A549 (cell line): ENCODE data around the gene KRT72. TPM values are rescaled to one million over a fixed set of nuclear protein-coding genes. Genes with fewer than 3 reads are reported as not detected.

Experiments
- ATAC-seq, 2 experiments: fragments of 200-7000 bp in 1 of 2; fragments of >200 bp in 1 of 2; cut with Nextera tagmentation in 1 of 2; cut with Tn5 transposase in 1 of 2; 3 replicates each; pipeline versions ENCODE4 v1.8.0 to v1.9.1; 2018 to 2020; ENCODE audit warnings: mild to moderate bottlenecking in 1 of 2, moderate library complexity in 1 of 2
- CTCF ChIA-PET: fragments of 300-600 bp; sonication (Branson Sonifier 250); formaldehyde crosslinking; extraction: SDS; loops from one replicate; lab custom pipeline; 2021; ENCODE audit warnings: antibody characterized with exemption, inconsistent platforms; lab: Yijun Ruan, JAX
- POLR2A ChIA-PET: fragments of 350-600 bp; formaldehyde crosslinking; extraction: SDS; loops from one replicate; lab custom pipeline; 2021; ENCODE audit warnings: antibody characterized with exemption, inconsistent platforms; lab: Yijun Ruan, JAX
- DNase-seq, 2 experiments: peaks; one replicate each; pipeline versions ENCODE4 v3.0.0 to v3.0.0-alpha.2; 2011 to 2016; ENCODE audit warnings: low read depth in 1 of 2, low spot score in 1 of 2
- FAIRE-seq: peaks from 2 replicates; lab custom pipeline; 2011; peaks lifted over from hg19 to GRCh38; lab: Jason Lieb, UNC
- H3K27ac ChIP-seq, 2 experiments: fragments of >200 bp; sonication (Bioruptor Twin); formaldehyde crosslinking; 3 replicates each; pipeline ENCODE4 v1.5.1; 2016 to 2017
- H3K4me1 ChIP-seq: fragments of >200 bp; sonication (Bioruptor Twin); formaldehyde crosslinking; 3 replicates; pipeline ENCODE4 v1.6.1; 2016
- H3K4me2 ChIP-seq: fragments of >200 bp; sonication (Bioruptor Twin); formaldehyde crosslinking; 3 replicates; pipeline ENCODE4 v1.6.1; 2016
- H3K4me3 ChIP-seq: fragments of >200 bp; sonication (Bioruptor Twin); formaldehyde crosslinking; 3 replicates; pipeline ENCODE4 v1.5.1; 2016
- H3K9me3 ChIP-seq: fragments of >200 bp; sonication (Bioruptor Twin); formaldehyde crosslinking; 3 replicates; pipeline ENCODE4 v1.6.1; 2016
- BHLHE40 ChIP-seq: IDR thresholded peaks from 2 replicates; pipeline ENCODE4 v1.6.1; 2012; ENCODE audit warnings: low read depth, low read length, inconsistent platforms
- CBX2 ChIP-seq: fragments of 200-600 bp; sonication (generic); IDR thresholded peaks from 2 replicates; pipeline ENCODE4 v1.6.1; 2016; ENCODE audit warnings: low read depth, mild to moderate bottlenecking, borderline replicate concordance
- CBX8 ChIP-seq: fragments of 200-600 bp; sonication (generic); IDR thresholded peaks from 2 replicates; pipeline ENCODE4 v1.6.1; 2016
- EHF ChIP-seq: fragments of 250-450 bp; sonication (Bioruptor Pico); IDR thresholded peaks from 2 replicates; pipeline ENCODE4 v1.5.0; 2020; ENCODE audit warnings: mild to moderate bottlenecking
- FOSB ChIP-seq: fragments of 250-450 bp; sonication (Bioruptor Pico); IDR thresholded peaks from 2 replicates; pipeline ENCODE4 v1.5.0; 2020; ENCODE audit warnings: mild to moderate bottlenecking, moderate library complexity
- FOSL2 ChIP-seq, 2 experiments: fragments of 450-650 bp in 1 of 2; fragments of >200 bp in 1 of 2; sonication (Bioruptor Twin) in 1 of 2; formaldehyde crosslinking; IDR thresholded peaks; 2 replicates each; pipeline versions ENCODE4 v1.5.0 to v1.6.1; 2016 to 2020; ENCODE audit warnings: mild to moderate bottlenecking in 1 of 2, moderate library complexity in 1 of 2
- FOXS1 ChIP-seq: fragments of 250-450 bp; sonication (Bioruptor Pico); IDR thresholded peaks from 2 replicates; pipeline ENCODE4 v1.5.0; 2020; ENCODE audit warnings: mild to moderate bottlenecking, moderate library complexity
- HDAC2 ChIP-seq: fragments of 200-600 bp; sonication (generic); IDR thresholded peaks from 2 replicates; pipeline ENCODE4 v1.6.1; 2016
- HOXB13 ChIP-seq: fragments of 250-450 bp; sonication (Bioruptor Pico); IDR thresholded peaks from 2 replicates; pipeline ENCODE4 v1.5.0; 2020; ENCODE audit warnings: low read depth, mild to moderate bottlenecking, moderate library complexity
- HOXB5 ChIP-seq: fragments of 250-450 bp; sonication (Bioruptor Pico); IDR thresholded peaks from 2 replicates; pipeline ENCODE4 v1.5.0; 2020; ENCODE audit warnings: mild to moderate bottlenecking, moderate library complexity
- JUN ChIP-seq, 2 experiments: fragments of >200 bp; sonication (Bioruptor Twin); formaldehyde crosslinking; IDR thresholded peaks; 2 replicates in 1 of 2; 3 replicates in 1 of 2; pipeline ENCODE4 v1.6.1; 2016 to 2017
- JUNB ChIP-seq: fragments of >200 bp; sonication (Bioruptor Twin); formaldehyde crosslinking; IDR thresholded peaks from 2 replicates; pipeline ENCODE4 v1.6.1; 2016
- KDM1A ChIP-seq: fragments of 200-600 bp; sonication (generic); IDR thresholded peaks from 2 replicates; pipeline ENCODE4 v1.6.1; 2016; ENCODE audit warnings: low read depth, mild to moderate bottlenecking
- MYC ChIP-seq: IDR thresholded peaks from 2 replicates; pipeline ENCODE4 v1.6.1; 2012; ENCODE audit warnings: mild to moderate bottlenecking, inconsistent platforms, low read length, improper control_type of control experiment, borderline replicate concordance
- NR3C1 ChIP-seq: fragments of >200 bp; sonication (Bioruptor Twin); formaldehyde crosslinking; IDR thresholded peaks from 3 replicates; pipeline ENCODE4 v1.6.1; 2017
- PHF8 ChIP-seq: fragments of 200-600 bp; sonication (generic); IDR thresholded peaks from 2 replicates; pipeline ENCODE4 v1.6.1; 2016; ENCODE audit warnings: low read depth, mild to moderate bottlenecking, antibody characterized with exemption, moderate library complexity, borderline replicate concordance
- POLR2A ChIP-seq: IDR thresholded peaks from 2 replicates; pipeline ENCODE4 v1.6.1; 2012; ENCODE audit warnings: mild to moderate bottlenecking, low read length
- POLR2AphosphoS2 ChIP-seq: conservative IDR thresholded peaks from 2 replicates; pipeline ENCODE4 v1.6.1; 2012; ENCODE audit warnings: low read length, improper control_type of control experiment, inconsistent platforms
- RAD21 ChIP-seq, 2 experiments: fragments of >200 bp in 1 of 2; sonication (Bioruptor Twin) in 1 of 2; formaldehyde crosslinking in 1 of 2; IDR thresholded peaks in 1 of 2; conservative IDR thresholded peaks in 1 of 2; 2 replicates in 1 of 2; 3 replicates in 1 of 2; pipeline ENCODE4 v1.6.1; 2012 to 2018; ENCODE audit warnings: inconsistent platforms in 1 of 2
- RCOR1 ChIP-seq: fragments of 150-350 bp; IDR thresholded peaks from 2 replicates; pipeline ENCODE4 v1.6.1; 2014; ENCODE audit warnings: antibody characterized with exemption, low read length, low read depth
- SREBF2 ChIP-seq: fragments of 450-650 bp; IDR thresholded peaks from 2 replicates; pipeline ENCODE4 v1.6.1; 2014; ENCODE audit warnings: mild to moderate bottlenecking, moderate library complexity
- TFCP2L1 ChIP-seq: fragments of 250-450 bp; sonication (Bioruptor Pico); IDR thresholded peaks from 2 replicates; pipeline ENCODE4 v1.5.0; 2021; ENCODE audit warnings: mild to moderate bottlenecking
- ZC3H11A ChIP-seq: fragments of 450-650 bp; IDR thresholded peaks from 2 replicates; pipeline ENCODE4 v1.6.1; 2014; ENCODE audit warnings: antibody characterized with exemption, mild to moderate bottlenecking
- ZSCAN20 ChIP-seq: fragments of 250-450 bp; sonication (Bioruptor Pico); IDR thresholded peaks from 2 replicates; pipeline ENCODE4 v1.8.0; 2022; ENCODE audit warnings: mild to moderate bottlenecking, moderate library complexity
- WGBS: methylation state at CpG from one replicate; pipeline ENCODE4 v1.1.6; 2017; ENCODE audit errors: missing lambda C conversion rate; 5-methylcytosine and 5-hydroxymethylcytosine counted together
- polyA plus RNA-seq, 4 experiments: library from polyadenylated mRNA; depleted of rRNA in 3 of 4; stranded (reverse); fragments of >200 nt; fragmentation: RNase III in 1 of 4; extraction: RNeasy Plus Mini Kit Qiagen cat#74134 plus additional on column Dnase treatment in 1 of 4; gene quantifications; 2 replicates in 3 of 4; 3 replicates in 1 of 4; pipeline ENCODE4 v1.2.3, GENCODE V29; 2011 to 2017
- TF ChIP-seq, protein P1 (sequence below): IDR thresholded peaks from 2 replicates; pipeline ENCODE4 v1.6.1; 2012
- TF ChIP-seq, protein P2 (sequence below): fragments of 150-350 bp; IDR thresholded peaks from 2 replicates; pipeline ENCODE4 v1.6.1; 2014; ENCODE audit warnings: low read depth, mild to moderate bottlenecking, low read length
- TF ChIP-seq, protein P3 (sequence below): fragments of >200 bp; sonication (Bioruptor Twin); formaldehyde crosslinking; IDR thresholded peaks from 2 replicates; pipeline ENCODE4 v1.6.1; 2016
- TF ChIP-seq, protein P4 (sequence below): IDR thresholded peaks from 2 replicates; pipeline ENCODE4 v1.6.1; 2012; ENCODE audit warnings: low read depth, borderline replicate concordance
- TF ChIP-seq, protein P5 (sequence below): fragments of >200 bp; sonication (Bioruptor Twin); formaldehyde crosslinking; IDR thresholded peaks from 3 replicates; pipeline ENCODE4 v1.5.1; 2016

KRT72 gene
- polyA plus RNA-seq, 2 of the 4 experiments (the other 2 are of a cell fraction) = not detected

DNA sequence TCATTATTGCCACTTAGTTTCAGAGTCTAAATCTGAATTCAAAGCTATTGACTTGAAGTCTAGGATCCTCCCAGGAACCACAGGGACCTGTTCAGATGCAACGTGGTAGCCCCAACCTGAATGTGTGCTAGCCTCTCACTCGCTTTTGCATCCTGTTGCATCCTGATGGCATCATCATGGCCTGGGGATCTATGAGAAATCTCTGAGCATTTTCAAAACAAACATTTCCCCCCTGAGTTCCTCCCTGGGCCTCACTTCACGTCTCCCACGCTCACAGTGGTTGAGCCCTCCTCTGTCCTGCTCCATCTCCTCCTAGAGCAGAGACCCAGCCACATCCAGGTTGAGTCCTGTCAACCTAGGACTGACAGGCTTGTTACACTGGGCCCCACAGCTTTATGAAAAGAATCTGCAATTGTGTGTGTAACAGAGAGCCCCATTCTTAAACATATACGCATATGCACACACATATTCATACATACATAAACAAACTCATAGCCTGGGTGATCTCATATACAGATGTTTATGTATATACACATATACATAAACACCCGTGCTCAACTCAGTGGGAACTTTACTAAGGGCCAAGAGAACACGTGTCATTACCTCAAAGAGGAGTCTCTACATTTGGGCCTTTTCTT lies 5.4 kb upstream of the KRT72 start:
- no peak for ATAC-seq
- Histone ChIP-seq H3K4me1 (no peaks in the 10 kb centered on the region), H3K27ac (no peak overlapping the region), H3K4me2 (no peak overlapping the region), H3K9me3 (no peaks in the 10 kb centered on the region), H3K4me3 (no peak overlapping the region)
- POLR2A ChIA-PET = no interaction called here
- TF ChIP-seq, protein P1, sequence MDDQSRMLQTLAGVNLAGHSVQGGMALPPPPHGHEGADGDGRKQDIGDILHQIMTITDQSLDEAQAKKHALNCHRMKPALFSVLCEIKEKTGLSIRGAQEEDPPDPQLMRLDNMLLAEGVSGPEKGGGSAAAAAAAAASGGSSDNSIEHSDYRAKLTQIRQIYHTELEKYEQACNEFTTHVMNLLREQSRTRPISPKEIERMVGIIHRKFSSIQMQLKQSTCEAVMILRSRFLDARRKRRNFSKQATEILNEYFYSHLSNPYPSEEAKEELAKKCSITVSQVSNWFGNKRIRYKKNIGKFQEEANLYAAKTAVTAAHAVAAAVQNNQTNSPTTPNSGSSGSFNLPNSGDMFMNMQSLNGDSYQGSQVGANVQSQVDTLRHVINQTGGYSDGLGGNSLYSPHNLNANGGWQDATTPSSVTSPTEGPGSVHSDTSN = no peak
- no peak for TF ChIP-seq SREBF2
- WGBS = 68% methylated on average over 7 of the region's 7 CpGs
- no peak for FAIRE-seq
- no peak for DNase-seq
- CTCF ChIA-PET = interaction anchor here (0.8 to 1.4 kb wide), 3 partner anchors 38 to 484 kb away, joined by 3 read pairs; no protein-coding TSS in a partner anchor

DNA sequence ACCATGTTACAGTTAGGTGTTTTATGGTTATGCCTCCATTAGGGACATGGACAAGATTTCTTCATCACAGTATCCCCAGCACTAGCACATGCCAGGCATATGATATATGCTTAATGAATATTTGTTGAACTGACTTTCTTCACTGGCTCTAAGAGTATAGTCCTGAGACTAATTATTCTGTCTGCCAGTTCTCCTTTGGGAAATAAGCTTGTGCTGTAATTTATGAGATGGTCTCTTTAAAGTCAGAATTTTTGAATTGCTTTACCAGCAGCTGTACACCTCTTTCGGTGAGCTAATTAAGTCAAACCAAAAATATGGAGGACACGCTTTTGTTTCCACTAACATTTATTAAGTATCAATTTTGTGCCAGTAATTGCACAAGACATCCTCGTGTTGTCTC lies 4.8 kb upstream of the KRT72 start:
- no peak for ATAC-seq

DNA sequence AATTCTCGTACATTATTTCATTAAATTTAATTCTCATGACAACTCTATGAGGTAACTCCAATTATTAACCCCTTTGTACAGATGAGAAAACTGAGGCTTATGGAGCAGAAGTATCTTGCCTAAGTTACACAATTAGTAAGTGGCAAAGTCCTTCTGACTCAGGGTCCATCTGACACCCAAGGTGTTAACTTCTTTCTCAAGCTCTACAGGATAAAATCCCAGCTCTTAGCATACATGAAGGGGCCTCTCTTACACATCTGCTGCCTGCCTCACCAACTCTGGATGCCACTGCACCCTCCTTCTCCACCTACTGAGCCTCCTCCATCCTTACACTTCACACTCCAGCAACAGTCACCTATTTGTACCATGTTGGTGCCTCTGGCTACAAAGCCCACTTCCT lies 4.3 kb upstream of the KRT72 start:
- ChIA-PET POLR2A (no interaction called here), CTCF (interaction anchor here (0.7 to 1.4 kb wide), 3 partner anchors 20 to 483 kb away, joined by 3 read pairs; no protein-coding TSS in a partner anchor)
- Histone ChIP-seq H3K4me2 (no peak overlapping the region), H3K4me3 (no peak overlapping the region), H3K4me1 (no peaks in the 10 kb centered on the region), H3K27ac (no peak overlapping the region), H3K9me3 (no peaks in the 10 kb centered on the region)
- no peak for ATAC-seq
- DNase-seq = no peak
- no peak for FAIRE-seq
- 81% methylated on average over 1 of the region's 1 CpG for WGBS
- no peak for TF ChIP-seq FOSB (CRISPR knock-in tag)
- TF ChIP-seq, protein P2, sequence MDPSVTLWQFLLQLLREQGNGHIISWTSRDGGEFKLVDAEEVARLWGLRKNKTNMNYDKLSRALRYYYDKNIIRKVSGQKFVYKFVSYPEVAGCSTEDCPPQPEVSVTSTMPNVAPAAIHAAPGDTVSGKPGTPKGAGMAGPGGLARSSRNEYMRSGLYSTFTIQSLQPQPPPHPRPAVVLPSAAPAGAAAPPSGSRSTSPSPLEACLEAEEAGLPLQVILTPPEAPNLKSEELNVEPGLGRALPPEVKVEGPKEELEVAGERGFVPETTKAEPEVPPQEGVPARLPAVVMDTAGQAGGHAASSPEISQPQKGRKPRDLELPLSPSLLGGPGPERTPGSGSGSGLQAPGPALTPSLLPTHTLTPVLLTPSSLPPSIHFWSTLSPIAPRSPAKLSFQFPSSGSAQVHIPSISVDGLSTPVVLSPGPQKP = no peak
- no peak for TF ChIP-seq CBX2
- TF ChIP-seq PHF8 = no peak
- TF ChIP-seq POLR2AphosphoS2 = no peak
- TF ChIP-seq, protein P3, sequence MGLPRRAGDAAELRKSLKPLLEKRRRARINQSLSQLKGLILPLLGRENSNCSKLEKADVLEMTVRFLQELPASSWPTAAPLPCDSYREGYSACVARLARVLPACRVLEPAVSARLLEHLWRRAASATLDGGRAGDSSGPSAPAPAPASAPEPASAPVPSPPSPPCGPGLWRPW = no peak
- TF ChIP-seq CBX8 = no peak
- TF ChIP-seq JUNB = no peak
- TF ChIP-seq, protein P4, sequence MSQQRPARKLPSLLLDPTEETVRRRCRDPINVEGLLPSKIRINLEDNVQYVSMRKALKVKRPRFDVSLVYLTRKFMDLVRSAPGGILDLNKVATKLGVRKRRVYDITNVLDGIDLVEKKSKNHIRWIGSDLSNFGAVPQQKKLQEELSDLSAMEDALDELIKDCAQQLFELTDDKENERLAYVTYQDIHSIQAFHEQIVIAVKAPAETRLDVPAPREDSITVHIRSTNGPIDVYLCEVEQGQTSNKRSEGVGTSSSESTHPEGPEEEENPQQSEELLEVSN = no peak
- TF ChIP-seq, protein P5, sequence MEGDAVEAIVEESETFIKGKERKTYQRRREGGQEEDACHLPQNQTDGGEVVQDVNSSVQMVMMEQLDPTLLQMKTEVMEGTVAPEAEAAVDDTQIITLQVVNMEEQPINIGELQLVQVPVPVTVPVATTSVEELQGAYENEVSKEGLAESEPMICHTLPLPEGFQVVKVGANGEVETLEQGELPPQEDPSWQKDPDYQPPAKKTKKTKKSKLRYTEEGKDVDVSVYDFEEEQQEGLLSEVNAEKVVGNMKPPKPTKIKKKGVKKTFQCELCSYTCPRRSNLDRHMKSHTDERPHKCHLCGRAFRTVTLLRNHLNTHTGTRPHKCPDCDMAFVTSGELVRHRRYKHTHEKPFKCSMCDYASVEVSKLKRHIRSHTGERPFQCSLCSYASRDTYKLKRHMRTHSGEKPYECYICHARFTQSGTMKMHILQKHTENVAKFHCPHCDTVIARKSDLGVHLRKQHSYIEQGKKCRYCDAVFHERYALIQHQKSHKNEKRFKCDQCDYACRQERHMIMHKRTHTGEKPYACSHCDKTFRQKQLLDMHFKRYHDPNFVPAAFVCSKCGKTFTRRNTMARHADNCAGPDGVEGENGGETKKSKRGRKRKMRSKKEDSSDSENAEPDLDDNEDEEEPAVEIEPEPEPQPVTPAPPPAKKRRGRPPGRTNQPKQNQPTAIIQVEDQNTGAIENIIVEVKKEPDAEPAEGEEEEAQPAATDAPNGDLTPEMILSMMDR = no peak
- TF ChIP-seq FOSL2 (IDR thresholded peaks at IDR 0.05) = no peak
- no peak for TF ChIP-seq FOSL2 (CRISPR knock-in tag; IDR thresholded peaks at IDR 0.05)
- TF ChIP-seq TFCP2L1 = no peak
- TF ChIP-seq RCOR1 = no peak
- TF ChIP-seq FOXS1 (CRISPR knock-in tag) = no peak
- no peak for TF ChIP-seq HOXB13
- no peak for TF ChIP-seq HOXB5 (CRISPR knock-in tag)
- TF ChIP-seq HDAC2 = no peak
- no peak for TF ChIP-seq JUN (IDR thresholded peaks at IDR 0.05)

More for the DNA sequence above, 4.8 kb upstream of the KRT72 start:
- TF ChIP-seq MYC (no peak), BHLHE40 (no peak), POLR2A (no peak), ZC3H11A (no peak), NR3C1 (no peak), EHF (CRISPR knock-in tag) (no peak), RCOR1 (no peak), RAD21 (conservative IDR thresholded peaks at IDR 0.05 in 1 of 2, IDR thresholded peaks at IDR 0.05 in 1 of 2) (no peak), ZSCAN20 (CRISPR knock-in tag) (no peak), KDM1A (no peak)
- TF ChIP-seq, protein P2 = no peak
- TF ChIP-seq, protein P3 = no peak
- TF ChIP-seq, all 56 proteins: peak for 0
- Histone ChIP-seq H3K4me1 (no peaks in the 10 kb centered on the region), H3K27ac (no peak overlapping the region), H3K9me3 (no peaks in the 10 kb centered on the region), H3K4me2 (no peak overlapping the region), H3K4me3 (no peak overlapping the region)
- DNase-seq = no peak
- WGBS = 42% methylated on average over 3 of the region's 3 CpGs
- ChIA-PET POLR2A (no interaction called here), CTCF (interaction anchor here (0.7 to 1.4 kb wide), 4 partner anchors 21 to 483 kb away, joined by 3 read pairs; no protein-coding TSS in a partner anchor)
- FAIRE-seq = no peak
